BJ (cell line): ENCODE measurements around the gene GPR83. TPM values are rescaled to one million over a fixed set of nuclear protein-coding genes. Genes with fewer than 3 reads are reported as not detected.

Experiments
- CTCF ChIA-PET: fragments of 350-600 bp; formaldehyde crosslinking; extraction: SDS; loops from one replicate; lab custom pipeline; 2021; ENCODE audit warnings: antibody characterized with exemption, inconsistent platforms; lab: Yijun Ruan, JAX
- POLR2A ChIA-PET: fragments of 300-600 bp; sonication (Branson Sonifier 250); formaldehyde crosslinking; extraction: SDS; loops from one replicate; lab custom pipeline; 2021; ENCODE audit warnings: antibody characterized with exemption; lab: Charles Lee
- DNase-seq: peaks from one replicate; pipeline ENCODE4 v3.0.0-alpha.2; 2011; ENCODE audit warnings: low read depth
- H3K27me3 ChIP-seq: 2 replicates; pipeline ENCODE4 v1.6.0; 2011; ENCODE audit warnings: low read length; ENCODE audit not compliant: control insufficient read depth, insufficient read depth
- H3K36me3 ChIP-seq: 2 replicates; pipeline ENCODE4 v1.5.1; 2011; ENCODE audit warnings: low read length; ENCODE audit not compliant: control insufficient read depth, insufficient read depth
- H3K4me3 ChIP-seq: 2 replicates; pipeline ENCODE4 v1.5.1; 2011; ENCODE audit warnings: low read depth, mild to moderate bottlenecking, control low read depth, low read length
- polyA plus RNA-seq: library from polyadenylated mRNA; depleted of rRNA; stranded (reverse); fragments of >200 nt; gene quantifications from 2 replicates; pipeline ENCODE4 v1.2.3, GENCODE V29; 2011
- TF ChIP-seq, protein P1 (sequence below): IDR thresholded peaks from 2 replicates; pipeline ENCODE4 v1.5.1; 2011; ENCODE audit warnings: low read depth, mild to moderate bottlenecking, control low read depth, inconsistent platforms, low read length, moderate library complexity; ENCODE audit not compliant: insufficient read depth

Gene GPR83
- polyA plus RNA-seq, 1 experiment, result 0.04 TPM

DNA sequence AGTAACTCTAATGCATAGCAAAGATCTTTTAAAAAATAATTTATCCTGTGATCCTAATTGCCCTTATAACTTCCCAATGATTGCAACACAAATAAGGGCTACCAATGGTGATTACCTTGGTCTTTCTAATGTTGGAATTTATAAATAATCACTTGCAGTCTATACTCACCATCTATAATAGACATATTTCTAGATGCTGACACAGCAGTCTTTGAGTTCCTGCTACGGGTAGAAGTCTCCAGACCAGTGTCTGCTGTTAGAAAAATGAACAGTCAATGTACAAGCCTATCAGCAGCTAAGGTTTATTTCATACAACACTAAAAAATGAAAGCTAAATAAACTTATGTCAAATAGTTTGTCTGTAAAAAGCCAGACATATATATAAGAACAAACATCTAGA is 44.4 kb upstream of the GPR83 start:
- Histone ChIP-seq H3K36me3 (no peaks in the 10 kb centered on the region; the same call in 1 of the 2 replicates), H3K27me3 (no peaks in the 10 kb centered on the region), H3K4me3 (no peak overlapping the region)
- ChIA-PET POLR2A (no interaction called here), CTCF (interaction anchor here (1.2 kb wide), 2 partner anchors 28 to 524 kb away, joined by 3 to 4 read pairs; no protein-coding TSS in a partner anchor)
- TF ChIP-seq, protein P1, sequence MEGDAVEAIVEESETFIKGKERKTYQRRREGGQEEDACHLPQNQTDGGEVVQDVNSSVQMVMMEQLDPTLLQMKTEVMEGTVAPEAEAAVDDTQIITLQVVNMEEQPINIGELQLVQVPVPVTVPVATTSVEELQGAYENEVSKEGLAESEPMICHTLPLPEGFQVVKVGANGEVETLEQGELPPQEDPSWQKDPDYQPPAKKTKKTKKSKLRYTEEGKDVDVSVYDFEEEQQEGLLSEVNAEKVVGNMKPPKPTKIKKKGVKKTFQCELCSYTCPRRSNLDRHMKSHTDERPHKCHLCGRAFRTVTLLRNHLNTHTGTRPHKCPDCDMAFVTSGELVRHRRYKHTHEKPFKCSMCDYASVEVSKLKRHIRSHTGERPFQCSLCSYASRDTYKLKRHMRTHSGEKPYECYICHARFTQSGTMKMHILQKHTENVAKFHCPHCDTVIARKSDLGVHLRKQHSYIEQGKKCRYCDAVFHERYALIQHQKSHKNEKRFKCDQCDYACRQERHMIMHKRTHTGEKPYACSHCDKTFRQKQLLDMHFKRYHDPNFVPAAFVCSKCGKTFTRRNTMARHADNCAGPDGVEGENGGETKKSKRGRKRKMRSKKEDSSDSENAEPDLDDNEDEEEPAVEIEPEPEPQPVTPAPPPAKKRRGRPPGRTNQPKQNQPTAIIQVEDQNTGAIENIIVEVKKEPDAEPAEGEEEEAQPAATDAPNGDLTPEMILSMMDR, result no peak
- DNase-seq, result no peak

DNA sequence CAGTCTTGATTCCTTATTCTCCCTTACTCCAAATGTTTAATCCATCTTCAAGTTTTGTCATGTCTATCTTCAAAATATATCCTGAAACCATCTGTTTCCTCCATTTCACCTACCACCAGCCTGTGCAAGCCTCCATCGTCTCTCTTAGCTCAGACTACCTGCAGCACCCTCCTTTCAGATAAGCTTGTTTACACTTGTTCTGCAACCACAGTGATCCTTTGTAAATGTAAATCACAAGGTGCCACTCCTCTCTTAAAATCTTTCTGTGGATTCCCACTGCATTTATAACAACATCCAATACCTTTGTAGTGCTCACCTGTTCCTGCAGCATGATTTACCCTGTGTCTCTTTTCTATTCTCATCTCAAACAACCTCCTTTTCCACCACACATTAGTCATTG is 31.8 kb upstream of the GPR83 start:
- H3K36me3 ChIP-seq, result peaks cover 2% of the 10 kb centered on the region; the same call in 1 of the 2 replicates
- DNase-seq, result no peak
- TF ChIP-seq, protein P1, result no peak
- POLR2A ChIA-PET, result no interaction called here
- H3K4me3 ChIP-seq, result no peak overlapping the region
- no peaks in the 10 kb centered on the region for H3K27me3 ChIP-seq
- CTCF ChIA-PET, result interaction anchor here (1.6 kb wide), 1 partner anchor 122 kb away, joined by 3 read pairs; no protein-coding TSS in a partner anchor

DNA sequence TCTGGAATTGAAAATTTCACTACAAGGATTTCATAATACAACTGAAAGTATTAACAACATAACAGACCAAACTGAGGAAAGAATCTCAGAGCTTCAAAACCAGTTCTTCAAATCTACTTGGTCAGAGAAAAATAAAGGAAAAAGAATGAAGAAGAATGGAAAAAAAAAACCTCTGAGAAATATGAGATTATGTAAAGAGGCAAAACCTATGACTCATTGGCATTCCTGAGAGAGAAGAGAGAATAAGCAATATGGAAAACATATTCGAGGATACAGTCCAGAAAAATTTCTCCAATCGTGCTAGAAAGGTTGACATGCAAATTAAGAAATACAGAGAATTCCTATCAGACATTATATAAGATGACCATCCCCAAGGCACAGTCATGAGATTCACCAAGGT is 23.4 kb upstream of the GPR83 start:
- no peak for DNase-seq
- Histone ChIP-seq H3K36me3 (peaks cover 4% of the 10 kb centered on the region; the same call in 1 of the 2 replicates), H3K27me3 (no peaks in the 10 kb centered on the region), H3K4me3 (no peak overlapping the region)
- ChIA-PET POLR2A (interaction anchor here (0.6 kb wide), 1 partner anchor 153 kb away, joined by 4 read pairs; no protein-coding TSS in a partner anchor), CTCF (interaction anchor here (1.0 to 2.2 kb wide), 4 partner anchors 9 to 529 kb away, joined by 3 to 10 read pairs (median 4); no protein-coding TSS in a partner anchor)
- TF ChIP-seq, protein P1, result no peak

DNA sequence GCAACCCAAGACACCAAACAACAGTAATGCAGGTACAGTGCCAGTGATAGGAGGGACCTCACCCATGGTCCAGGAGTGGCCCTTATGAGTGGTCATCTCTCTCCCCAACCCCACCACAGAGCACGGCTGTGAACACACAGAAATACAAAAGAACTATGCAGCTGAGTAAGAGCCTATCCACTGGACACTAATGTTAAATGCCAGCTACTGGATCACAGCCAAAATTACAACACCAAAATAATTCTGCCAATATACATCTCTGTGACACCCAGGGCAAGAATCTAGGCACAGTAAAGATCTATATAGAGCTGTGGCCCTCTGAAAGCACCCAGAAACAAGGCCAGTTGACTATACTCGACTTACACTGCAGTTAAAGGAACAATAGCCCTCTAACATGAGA is 22.8 kb upstream of the GPR83 start:
- 0 out of 2 replicates have a peak, but pooled peaks cover 3% of the 10 kb centered on the region for H3K36me3 ChIP-seq
- DNase-seq, result no peak
- TF ChIP-seq, protein P1, result no peak
- H3K4me3 ChIP-seq, result no peak overlapping the region
- H3K27me3 ChIP-seq, result no peaks in the 10 kb centered on the region
- ChIA-PET POLR2A (interaction anchor here (0.6 kb wide), 1 partner anchor 152 kb away, joined by 4 read pairs; no protein-coding TSS in a partner anchor), CTCF (interaction anchor here (1.0 to 2.2 kb wide), 5 partner anchors 15 to 529 kb away, joined by 3 to 10 read pairs (median 3); no protein-coding TSS in a partner anchor)

DNA sequence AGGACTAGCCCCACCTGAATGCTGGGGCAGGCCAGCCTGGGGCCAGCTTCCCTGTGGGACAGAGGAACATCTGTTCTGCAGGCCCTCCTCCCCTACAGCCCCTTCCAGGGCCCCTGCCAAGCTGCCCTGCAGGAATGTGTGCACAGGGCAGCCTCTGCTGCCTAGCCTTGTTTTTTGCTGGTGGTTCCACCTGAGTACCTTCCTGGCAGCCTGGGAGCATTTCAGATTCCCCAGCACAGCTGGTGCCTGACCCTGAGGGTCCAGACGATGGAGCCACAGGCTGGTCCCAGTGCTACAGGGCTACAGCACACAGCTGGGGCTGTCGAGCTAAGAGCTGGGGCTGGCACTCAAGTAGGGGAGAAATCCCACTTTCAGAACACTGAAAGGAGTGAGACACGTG is 22.3 kb upstream of the GPR83 start:
- no peaks in the 10 kb centered on the region for H3K27me3 ChIP-seq
- POLR2A ChIA-PET, result no interaction called here
- H3K36me3 ChIP-seq, result 0 out of 2 replicates have a peak, but pooled peaks cover 3% of the 10 kb centered on the region
- CTCF ChIA-PET, result interaction anchor here (1.3 to 2.2 kb wide), 3 partner anchors 31 to 528 kb away, joined by 3 to 10 read pairs (median 3); no protein-coding TSS in a partner anchor
- TF ChIP-seq, protein P1, result no peak
- H3K4me3 ChIP-seq, result no peak overlapping the region
- DNase-seq, result no peak
